Neural crest cell (in vitro differentiated cells): Measurements from ENCODE around the gene MAP7D3. TPM values are rescaled to one million over a fixed set of nuclear protein-coding genes. Genes with fewer than 3 reads are reported as not detected.
"Not testable (repeated sequence)": the region's sequence is repeated elsewhere in the genome, so short reads cannot be mapped to it uniquely, and the experiment has no call there.

Source experiments
- DNase-seq: peaks from one replicate; pipeline ENCODE4 v3.0.0; 2021; ENCODE audit warnings: low read depth, mixed read lengths, low spot score
- H3K27ac Mint-ChIP-seq: one replicate; pipeline ENCODE4 v1.8.0; 2021; ENCODE audit warnings: mild to moderate bottlenecking, mixed read lengths; ENCODE audit not compliant: unreplicated experiment
- H3K27me3 Mint-ChIP-seq: 2 replicates; pipeline ENCODE4 v1.8.0; 2021; ENCODE audit warnings: low read depth, mild to moderate bottlenecking, mixed read lengths
- H3K36me3 Mint-ChIP-seq: 2 replicates; pipeline ENCODE4 v1.8.0; 2021; ENCODE audit warnings: low read depth, mild to moderate bottlenecking, mixed read lengths
- H3K4me1 Mint-ChIP-seq: 2 replicates; pipeline ENCODE4 v1.8.0; 2021; ENCODE audit warnings: mixed read lengths
- H3K4me3 Mint-ChIP-seq: one replicate; pipeline ENCODE4 v1.8.0; 2021; ENCODE audit warnings: mild to moderate bottlenecking, mixed read lengths
- H3K9me3 Mint-ChIP-seq: 2 replicates; pipeline ENCODE4 v1.8.0; 2021; ENCODE audit warnings: mixed read lengths
- total RNA-seq: library from RNA; stranded (reverse); gene quantifications from 2 replicates; pipeline ENCODE4 v1.2.1, GENCODE V29; 2021
- TF ChIP-seq, protein P1 (sequence below): fragments of 200-600 bp; sonication (generic); conservative IDR thresholded peaks from 2 replicates; pipeline ENCODE4 v1.5.0; 2021; ENCODE audit warnings: antibody characterized with exemption, mild to moderate bottlenecking

The MAP7D3 gene
- total RNA-seq, 1 donor from 2014 or later = 12.8 TPM

- H3K4me1 Mint-ChIP-seq = no peaks in the 10 kb centered on the region
- TF ChIP-seq, protein P1, sequence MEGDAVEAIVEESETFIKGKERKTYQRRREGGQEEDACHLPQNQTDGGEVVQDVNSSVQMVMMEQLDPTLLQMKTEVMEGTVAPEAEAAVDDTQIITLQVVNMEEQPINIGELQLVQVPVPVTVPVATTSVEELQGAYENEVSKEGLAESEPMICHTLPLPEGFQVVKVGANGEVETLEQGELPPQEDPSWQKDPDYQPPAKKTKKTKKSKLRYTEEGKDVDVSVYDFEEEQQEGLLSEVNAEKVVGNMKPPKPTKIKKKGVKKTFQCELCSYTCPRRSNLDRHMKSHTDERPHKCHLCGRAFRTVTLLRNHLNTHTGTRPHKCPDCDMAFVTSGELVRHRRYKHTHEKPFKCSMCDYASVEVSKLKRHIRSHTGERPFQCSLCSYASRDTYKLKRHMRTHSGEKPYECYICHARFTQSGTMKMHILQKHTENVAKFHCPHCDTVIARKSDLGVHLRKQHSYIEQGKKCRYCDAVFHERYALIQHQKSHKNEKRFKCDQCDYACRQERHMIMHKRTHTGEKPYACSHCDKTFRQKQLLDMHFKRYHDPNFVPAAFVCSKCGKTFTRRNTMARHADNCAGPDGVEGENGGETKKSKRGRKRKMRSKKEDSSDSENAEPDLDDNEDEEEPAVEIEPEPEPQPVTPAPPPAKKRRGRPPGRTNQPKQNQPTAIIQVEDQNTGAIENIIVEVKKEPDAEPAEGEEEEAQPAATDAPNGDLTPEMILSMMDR = no peak
- no peak overlapping the region for H3K27ac Mint-ChIP-seq
Observed at GRCh38 chrX:136176399-136176825, 74.8 kb downstream of the MAP7D3 start.

DNA sequence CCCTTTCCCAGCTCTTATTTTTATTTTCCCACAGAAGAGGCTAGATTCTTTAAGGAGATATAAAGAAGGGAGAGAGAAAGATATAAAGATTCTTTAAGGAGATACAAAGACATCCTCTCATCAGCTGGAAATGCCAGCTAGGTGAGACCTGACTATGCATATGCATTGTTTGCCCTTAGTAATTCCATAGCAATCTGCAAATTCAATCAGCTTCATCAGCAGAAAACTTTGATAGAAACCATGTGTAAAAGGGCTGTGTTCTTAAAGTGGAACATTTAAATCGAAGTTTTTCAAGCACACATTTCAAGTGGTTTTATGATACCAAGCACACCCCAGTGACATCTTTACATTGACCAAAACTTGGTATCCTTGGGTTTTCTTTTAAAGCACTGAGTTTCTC, 79.8 kb downstream of the MAP7D3 start:
- Mint-ChIP-seq H3K27me3 (no peaks in the 10 kb centered on the region), H3K4me3 (no peak overlapping the region), H3K36me3 (peaks cover 3% of the 10 kb centered on the region), H3K4me1 (peaks cover 20% of the 10 kb centered on the region), H3K9me3 (no peaks in the 10 kb centered on the region), H3K27ac (no peak overlapping the region)
- DNase-seq = no peak
- TF ChIP-seq, protein P1 = no peak

More at GRCh38 chrX:136176399-136176825, 74.8 kb downstream of the MAP7D3 start:
- no peak for DNase-seq
- Mint-ChIP-seq H3K27me3 (no peaks in the 10 kb centered on the region), H3K4me3 (no peak overlapping the region), H3K36me3 (peaks cover 5% of the 10 kb centered on the region), H3K9me3 (peaks cover 2% of the 10 kb centered on the region)

- H3K27ac Mint-ChIP-seq = peak overlapping the region; percentile 27
Observed at GRCh38 chrX:136170139-136170800, 80.9 kb downstream of the MAP7D3 start.

GRCh38 chrX:136168929-136169735, 82.1 kb downstream of the MAP7D3 start:
- peaks cover 34% of the 10 kb centered on the region for H3K4me1 Mint-ChIP-seq

More at GRCh38 chrX:136170139-136170800, 80.9 kb downstream of the MAP7D3 start:
- TF ChIP-seq, protein P1 = no peak
- DNase-seq = no peak
- no peaks in the 10 kb centered on the region for H3K9me3 Mint-ChIP-seq
- H3K27me3 Mint-ChIP-seq = no peaks in the 10 kb centered on the region
- H3K4me1 Mint-ChIP-seq = peaks cover 31% of the 10 kb centered on the region
- no peak overlapping the region for H3K4me3 Mint-ChIP-seq
- H3K36me3 Mint-ChIP-seq = peaks cover 3% of the 10 kb centered on the region

GRCh38 chrX:136167989-136168388, 83.2 kb downstream of the MAP7D3 start:
- not testable (repeated sequence) for H3K27me3 Mint-ChIP-seq, H3K36me3 Mint-ChIP-seq
- H3K4me1 Mint-ChIP-seq = peaks cover 34% of the 10 kb centered on the region

More at GRCh38 chrX:136168929-136169735, 82.1 kb downstream of the MAP7D3 start:
- TF ChIP-seq, protein P1 = no peak
- H3K9me3 Mint-ChIP-seq = no peaks in the 10 kb centered on the region
- no peak overlapping the region for H3K4me3 Mint-ChIP-seq
- peak; percentile 8 for DNase-seq
- no peaks in the 10 kb centered on the region for H3K27me3 Mint-ChIP-seq
- H3K27ac Mint-ChIP-seq = no peak overlapping the region
- H3K36me3 Mint-ChIP-seq = peaks cover 3% of the 10 kb centered on the region

More at GRCh38 chrX:136167989-136168388, 83.2 kb downstream of the MAP7D3 start:
- H3K9me3 Mint-ChIP-seq, H3K4me3 Mint-ChIP-seq, DNase-seq: not testable (repeated sequence)
- peak overlapping the region; percentile 37 for H3K27ac Mint-ChIP-seq
